ENCODE results near the gene RTN4.
A peak's percentile ranks its signal among the peaks of the same experiment; 100 is the strongest.

RTN4 gene

GRCh38 chr2:54952425-54952824 lies 97.8 kb downstream of the RTN4 start:
- DNase-seq (ENCODE audit: low read depth in 2 of 2) = no peak

- DNase-seq (ENCODE audit: low read depth in 2 of 2) = no peak
These were observed 99.4 kb downstream of the RTN4 start for GRCh38 chr2:54950811-54951210.

- no peak for DNase-seq (ENCODE audit: low read depth in 2 of 2)
These were observed 100.8 kb downstream of the RTN4 start for GRCh38 chr2:54949431-54949830.

GRCh38 chr2:54948120-54948519 lies 102.1 kb downstream of the RTN4 start:
- no peak for DNase-seq (ENCODE audit: low read depth in 2 of 2)

- no peak for DNase-seq (ENCODE audit: low read depth in 2 of 2)
These were observed 102.6 kb downstream of the RTN4 start for GRCh38 chr2:54947646-54948045.

GRCh38 chr2:54947136-54947535 lies 103.1 kb downstream of the RTN4 start:
- no peak for DNase-seq (ENCODE audit: low read depth in 2 of 2)

GRCh38 chr2:54946220-54946805 lies 103.9 kb downstream of the RTN4 start:
- no peak for DNase-seq (ENCODE audit: low read depth in 2 of 2)

- peak in 1 of 2 donors; percentile 33 for DNase-seq (ENCODE audit: low read depth in 2 of 2)
These were observed 104.6 kb downstream of the RTN4 start for GRCh38 chr2:54945391-54946219.

GRCh38 chr2:54944724-54945326 lies 105.4 kb downstream of the RTN4 start:
- no peak for DNase-seq (ENCODE audit: low read depth in 2 of 2)

- peak in 1 of 2 donors; percentile 3 for DNase-seq (ENCODE audit: low read depth in 2 of 2)
These were observed 107.9 kb downstream of the RTN4 start for GRCh38 chr2:54942373-54942772.

GRCh38 chr2:54941248-54941984 lies 108.8 kb downstream of the RTN4 start:
- DNase-seq (ENCODE audit: low read depth in 2 of 2) = no peak

GRCh38 chr2:54940723-54941122 lies 109.5 kb downstream of the RTN4 start:
- no peak for DNase-seq (ENCODE audit: low read depth in 2 of 2)

GRCh38 chr2:54939446-54940118 lies 110.7 kb downstream of the RTN4 start:
- no peak for DNase-seq (ENCODE audit: low read depth in 2 of 2)

- DNase-seq (ENCODE audit: low read depth in 2 of 2) = no peak
These were observed 113.5 kb downstream of the RTN4 start for GRCh38 chr2:54936766-54937165.

GRCh38 chr2:54935389-54935788 lies 114.9 kb downstream of the RTN4 start:
- no peak for DNase-seq (ENCODE audit: low read depth in 2 of 2)

- DNase-seq (ENCODE audit: low read depth in 2 of 2) = no peak
These were observed 118.8 kb downstream of the RTN4 start for GRCh38 chr2:54931473-54931872.

GRCh38 chr2:54928719-54929118 lies 121.5 kb downstream of the RTN4 start:
- DNase-seq (ENCODE audit: low read depth in 2 of 2) = no peak

GRCh38 chr2:54927751-54928615 lies 122.3 kb downstream of the RTN4 start:
- DNase-seq (ENCODE audit: low read depth in 2 of 2) = no peak

- no peak for DNase-seq (ENCODE audit: low read depth in 2 of 2)
These were observed 123.0 kb downstream of the RTN4 start for GRCh38 chr2:54927085-54927750.

GRCh38 chr2:54925022-54925421 lies 125.2 kb downstream of the RTN4 start:
- no peak for DNase-seq (ENCODE audit: low read depth in 2 of 2)
